K562 (cell line): Measurements from ENCODE around the gene PHF21A.

Source experiments
- CHD4 ChIP-seq: fragments of 200-600 bp; sonication (generic); IDR thresholded peaks from 3 replicates; pipeline ENCODE4 v1.6.1; 2012; ENCODE audit warnings: low read depth, mild to moderate bottlenecking, mixed read lengths, low read length, inconsistent platforms; ENCODE audit not compliant: insufficient read depth, insufficient replicate concordance, poor library complexity, severe bottlenecking
- EZH2 ChIP-seq: IDR thresholded peaks from 2 replicates; pipeline ENCODE4 v1.6.1; 2012; ENCODE audit warnings: low read depth, mild to moderate bottlenecking, inconsistent platforms, low read length, borderline replicate concordance
- FOXM1 ChIP-seq, 2 experiments: fragments of 450-650 bp in 1 of 2; sonication (generic) in 1 of 2; formaldehyde crosslinking in 1 of 2; IDR thresholded peaks; 2 replicates each; pipeline versions ENCODE4 v1.6.1 to v1.9.0; 2017 to 2022; ENCODE audit warnings: low read depth in 2 of 2, mild to moderate bottlenecking in 2 of 2, missing genetic modification reagents in 1 of 2, moderate library complexity in 1 of 2
- MAFG ChIP-seq: fragments of 450-650 bp; conservative IDR thresholded peaks from 2 replicates; pipeline ENCODE4 v1.6.1; 2016; ENCODE audit warnings: missing genetic modification characterization, missing compliant biosample characterization
- POLR2B ChIP-seq: fragments of 450-650 bp; IDR thresholded peaks from 2 replicates; pipeline ENCODE4 v1.6.1; 2018; ENCODE audit warnings: low read depth; ENCODE audit not compliant: partially characterized antibody
- RBFOX2 ChIP-seq: fragments of 200-400 bp; formaldehyde crosslinking; IDR thresholded peaks from 2 replicates; pipeline ENCODE4 v1.6.1; 2017; ENCODE audit warnings: low read depth, mild to moderate bottlenecking, low read length, moderate library complexity
- RBM34 ChIP-seq: fragments of 200-400 bp; formaldehyde crosslinking; IDR thresholded peaks from 2 replicates; pipeline ENCODE4 v1.6.1; 2018; ENCODE audit warnings: low read length, borderline replicate concordance; ENCODE audit not compliant: insufficient read depth
- TCF7L2 ChIP-seq: fragments of 150-350 bp; IDR thresholded peaks from 2 replicates; pipeline ENCODE4 v1.6.1; 2016; ENCODE audit warnings: low read depth, mild to moderate bottlenecking, low read length, moderate library complexity
- TEAD4 ChIP-seq, 2 experiments: sonication (generic) in 1 of 2; formaldehyde crosslinking in 1 of 2; IDR thresholded peaks; 2 replicates each; pipeline versions ENCODE4 v1.6.1 to v1.8.0; 2012 to 2022; ENCODE audit warnings: borderline replicate concordance in 1 of 2, inconsistent platforms in 1 of 2, low read length in 1 of 2, mild to moderate bottlenecking in 1 of 2, missing genetic modification reagents in 1 of 2
- ZC3H8 ChIP-seq: fragments of 450-650 bp; IDR thresholded peaks from 2 replicates; pipeline ENCODE4 v1.6.1; 2017
- ZFP36 ChIP-seq: fragments of 150-350 bp; IDR thresholded peaks from 2 replicates; pipeline ENCODE4 v1.6.1; 2018; ENCODE audit warnings: low read length, low read depth; ENCODE audit not compliant: partially characterized antibody
- ZNF174 ChIP-seq: fragments of 250-450 bp; sonication (Bioruptor Pico); IDR thresholded peaks from 2 replicates; pipeline ENCODE4 v1.4.0; 2020; ENCODE audit warnings: mild to moderate bottlenecking
- TF ChIP-seq, protein P1 (sequence below), 3 experiments: IDR thresholded peaks in 2 of 3; conservative IDR thresholded peaks in 1 of 3; 2 replicates each; pipeline ENCODE4 v1.5.1; 2011 to 2012; ENCODE audit warnings: low read length in 3 of 3, mild to moderate bottlenecking in 3 of 3, control low read depth in 2 of 3, improper control_type of control experiment in 1 of 3, inconsistent platforms in 1 of 3, low read depth in 1 of 3, mixed read lengths in 1 of 3, moderate library complexity in 1 of 3; ENCODE audit not compliant: insufficient read depth in 2 of 3
- TF ChIP-seq, protein P2 (sequence below): fragments of 450-650 bp; IDR thresholded peaks from 2 replicates; pipeline ENCODE4 v1.6.1; 2016; ENCODE audit warnings: antibody characterized with exemption

DNA sequence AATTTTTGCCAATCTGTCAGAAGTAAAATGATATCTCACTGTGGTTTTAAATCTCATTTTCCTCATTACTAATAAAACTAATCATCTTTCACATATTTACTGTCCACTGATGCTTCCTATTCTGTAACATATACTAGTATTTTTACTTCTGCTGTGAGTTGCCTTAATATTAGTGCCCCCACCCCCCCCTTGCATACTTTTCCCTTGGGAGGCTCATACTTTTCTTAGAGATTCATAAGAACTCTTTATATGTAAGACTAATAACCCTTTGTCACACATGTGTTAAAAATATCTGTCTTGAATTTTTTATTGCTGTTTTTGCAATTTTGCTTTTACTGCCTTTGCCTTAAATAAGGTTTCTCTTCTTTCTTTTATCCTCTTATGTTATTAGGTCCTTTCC lies 87.2 kb downstream of the PHF21A start:
- TF ChIP-seq MAFG (no peak), TCF7L2 (no peak), RBFOX2 (no peak), CHD4 (no peak), RBM34 (no peak), TEAD4 (IDR thresholded peaks at IDR 0.05; ENCODE audit: low read length) (no peak), TEAD4 (CRISPR knock-in tag; IDR thresholded peaks at IDR 0.05; ENCODE audit: borderline replicate concordance) (no peak), EZH2 (no peak), FOXM1 (IDR thresholded peaks at IDR 0.05; ENCODE audit: low read depth) (no peak), FOXM1 (CRISPR knock-in tag; IDR thresholded peaks at IDR 0.05; ENCODE audit: low read depth) (no peak), POLR2B (no peak), ZC3H8 (no peak), ZNF174 (CRISPR knock-in tag) (no peak), ZFP36 (no peak)
- TF ChIP-seq, protein P1, sequence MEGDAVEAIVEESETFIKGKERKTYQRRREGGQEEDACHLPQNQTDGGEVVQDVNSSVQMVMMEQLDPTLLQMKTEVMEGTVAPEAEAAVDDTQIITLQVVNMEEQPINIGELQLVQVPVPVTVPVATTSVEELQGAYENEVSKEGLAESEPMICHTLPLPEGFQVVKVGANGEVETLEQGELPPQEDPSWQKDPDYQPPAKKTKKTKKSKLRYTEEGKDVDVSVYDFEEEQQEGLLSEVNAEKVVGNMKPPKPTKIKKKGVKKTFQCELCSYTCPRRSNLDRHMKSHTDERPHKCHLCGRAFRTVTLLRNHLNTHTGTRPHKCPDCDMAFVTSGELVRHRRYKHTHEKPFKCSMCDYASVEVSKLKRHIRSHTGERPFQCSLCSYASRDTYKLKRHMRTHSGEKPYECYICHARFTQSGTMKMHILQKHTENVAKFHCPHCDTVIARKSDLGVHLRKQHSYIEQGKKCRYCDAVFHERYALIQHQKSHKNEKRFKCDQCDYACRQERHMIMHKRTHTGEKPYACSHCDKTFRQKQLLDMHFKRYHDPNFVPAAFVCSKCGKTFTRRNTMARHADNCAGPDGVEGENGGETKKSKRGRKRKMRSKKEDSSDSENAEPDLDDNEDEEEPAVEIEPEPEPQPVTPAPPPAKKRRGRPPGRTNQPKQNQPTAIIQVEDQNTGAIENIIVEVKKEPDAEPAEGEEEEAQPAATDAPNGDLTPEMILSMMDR (IDR thresholded peaks at IDR 0.05 in 2 of 3, conservative IDR thresholded peaks at IDR 0.05 in 1 of 3; ENCODE audit: insufficient read depth in 2 of 3, low read depth in 1 of 3, low read length in 3 of 3) = no peak
- TF ChIP-seq, protein P2, sequence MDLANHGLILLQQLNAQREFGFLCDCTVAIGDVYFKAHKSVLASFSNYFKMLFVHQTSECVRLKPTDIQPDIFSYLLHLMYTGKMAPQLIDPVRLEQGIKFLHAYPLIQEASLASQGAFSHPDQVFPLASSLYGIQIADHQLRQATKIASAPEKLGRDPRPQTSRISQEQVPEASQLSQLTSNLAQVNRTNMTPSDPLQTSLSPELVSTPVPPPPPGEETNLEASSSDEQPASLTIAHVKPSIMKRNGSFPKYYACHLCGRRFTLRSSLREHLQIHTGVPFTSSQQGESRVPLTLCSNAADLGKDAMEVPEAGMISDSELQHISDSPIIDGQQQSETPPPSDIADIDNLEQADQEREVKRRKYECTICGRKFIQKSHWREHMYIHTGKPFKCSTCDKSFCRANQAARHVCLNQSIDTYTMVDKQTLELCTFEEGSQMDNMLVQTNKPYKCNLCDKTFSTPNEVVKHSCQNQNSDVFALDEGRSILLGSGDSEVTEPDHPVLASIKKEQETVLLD = no peak
